HEK293 (cell line): Measurements from ENCODE around the gene PLCB1.

ENCODE experiments used
- CTCF ChIA-PET: fragments of 350-600 bp; formaldehyde crosslinking; extraction: SDS; loops from one replicate; lab custom pipeline; 2021; ENCODE audit warnings: antibody characterized with exemption; lab: Yijun Ruan, JAX
- POLR2A ChIA-PET: fragments of 300-600 bp; formaldehyde crosslinking; extraction: SDS; loops from one replicate; lab custom pipeline; 2020; ENCODE audit warnings: antibody characterized with exemption, inconsistent platforms; lab: Yijun Ruan, JAX
- H3K27ac ChIP-seq: fragments of 200-500 bp; sonication (Bioruptor generic); 2 replicates; pipeline ENCODE4 v1.5.1; 2014; ENCODE audit warnings: low read depth, low read length, control low read depth, inconsistent platforms; ENCODE audit errors: extremely low read depth
- H3K36me3 ChIP-seq, 2 experiments: fragments of 200-500 bp in 1 of 2; sonication (Bioruptor generic) in 1 of 2; 1 replicate in 1 of 2; 2 replicates in 1 of 2; pipeline ENCODE4 v1.5.1; 2014 to 2017; ENCODE audit warnings: inconsistent platforms in 2 of 2, low read length in 2 of 2; ENCODE audit not compliant: control insufficient read depth in 2 of 2, insufficient read depth in 1 of 2
- H3K4me1 ChIP-seq: fragments of 200-500 bp; sonication (Bioruptor generic); 2 replicates; pipeline ENCODE4 v1.5.1; 2014; ENCODE audit warnings: mild to moderate bottlenecking, low read length, inconsistent platforms; ENCODE audit not compliant: control insufficient read depth, insufficient read depth
- H3K4me3 ChIP-seq: 2 replicates; pipeline ENCODE4 v1.5.1; 2011; ENCODE audit warnings: low read depth, mild to moderate bottlenecking, control low read depth, low read length, moderate library complexity
- H3K9me3 ChIP-seq: fragments of 200-500 bp; sonication (Bioruptor generic); 2 replicates; pipeline ENCODE4 v1.5.1; 2014; ENCODE audit warnings: low read depth, low read length, inconsistent platforms; ENCODE audit not compliant: control insufficient read depth, insufficient read depth
- GLIS1 ChIP-seq: fragments of 450-650 bp; formaldehyde crosslinking; IDR thresholded peaks from 2 replicates; pipeline ENCODE4 v1.5.1; 2016; ENCODE audit warnings: missing biosample characterization, missing genetic modification characterization
- KLF10 ChIP-seq: fragments of 450-650 bp; IDR thresholded peaks from 2 replicates; pipeline ENCODE4 v1.5.1; 2018; ENCODE audit warnings: missing biosample characterization, mild to moderate bottlenecking, missing genetic modification characterization
- KLF7 ChIP-seq: fragments of 450-650 bp; formaldehyde crosslinking; IDR thresholded peaks from 2 replicates; pipeline ENCODE4 v1.5.1; 2016; ENCODE audit warnings: missing biosample characterization, missing genetic modification characterization, borderline replicate concordance
- PATZ1 ChIP-seq: fragments of 450-650 bp; formaldehyde crosslinking; IDR thresholded peaks from 2 replicates; pipeline ENCODE4 v1.5.1; 2016; ENCODE audit warnings: missing biosample characterization, missing genetic modification characterization
- PRDM6 ChIP-seq: fragments of 450-650 bp; formaldehyde crosslinking; IDR thresholded peaks from 2 replicates; pipeline ENCODE4 v1.5.1; 2017; ENCODE audit warnings: missing biosample characterization, missing genetic modification characterization
- ZEB2 ChIP-seq: fragments of 450-650 bp; formaldehyde crosslinking; IDR thresholded peaks from 2 replicates; pipeline ENCODE4 v1.5.1; 2016; ENCODE audit warnings: missing biosample characterization, missing genetic modification characterization
- ZFP3 ChIP-seq: fragments of 450-650 bp; formaldehyde crosslinking; IDR thresholded peaks from 2 replicates; pipeline ENCODE4 v1.5.1; 2016; ENCODE audit warnings: low read depth, missing biosample characterization, missing genetic modification characterization
- ZNF114 ChIP-seq: fragments of 450-650 bp; formaldehyde crosslinking; IDR thresholded peaks from 2 replicates; pipeline ENCODE4 v1.5.0; 2017; ENCODE audit warnings: missing biosample characterization, missing genetic modification characterization
- ZNF140 ChIP-seq: fragments of 450-650 bp; formaldehyde crosslinking; IDR thresholded peaks from 2 replicates; pipeline ENCODE4 v1.5.1; 2016; ENCODE audit warnings: missing biosample characterization, missing genetic modification characterization
- ZNF2 ChIP-seq: fragments of 450-650 bp; formaldehyde crosslinking; IDR thresholded peaks from 2 replicates; pipeline ENCODE4 v1.5.1; 2016; ENCODE audit warnings: missing biosample characterization, missing genetic modification characterization
- ZNF221 ChIP-seq: fragments of 450-650 bp; formaldehyde crosslinking; IDR thresholded peaks from 2 replicates; pipeline ENCODE4 v1.5.1; 2017; ENCODE audit warnings: missing biosample characterization, missing genetic modification characterization, borderline replicate concordance
- ZNF341 ChIP-seq: fragments of 450-650 bp; formaldehyde crosslinking; IDR thresholded peaks from 2 replicates; pipeline ENCODE4; 2016; ENCODE audit warnings: low read depth, missing biosample characterization, missing genetic modification characterization
- ZNF37A ChIP-seq: fragments of 450-650 bp; IDR thresholded peaks from 2 replicates; pipeline ENCODE4 v1.5.1; 2018; ENCODE audit warnings: missing biosample characterization, missing genetic modification characterization
- ZNF404 ChIP-seq: fragments of 450-650 bp; formaldehyde crosslinking; IDR thresholded peaks from 2 replicates; pipeline ENCODE4 v1.5.1; 2017; ENCODE audit warnings: missing biosample characterization, missing genetic modification characterization
- ZNF416 ChIP-seq: fragments of 450-650 bp; formaldehyde crosslinking; IDR thresholded peaks from 2 replicates; pipeline ENCODE4 v1.5.1; 2016; ENCODE audit warnings: missing biosample characterization, missing genetic modification characterization
- ZNF433 ChIP-seq: fragments of 450-650 bp; formaldehyde crosslinking; IDR thresholded peaks from 2 replicates; pipeline ENCODE4 v1.5.1; 2016; ENCODE audit warnings: missing biosample characterization, missing genetic modification characterization, low read depth
- ZNF510 ChIP-seq: fragments of 450-650 bp; formaldehyde crosslinking; IDR thresholded peaks from 2 replicates; pipeline ENCODE4 v1.5.1; 2018; ENCODE audit warnings: mild to moderate bottlenecking, missing genetic modification characterization, missing biosample characterization; ENCODE audit not compliant: insufficient replicate concordance
- ZNF629 ChIP-seq: fragments of 450-650 bp; formaldehyde crosslinking; IDR thresholded peaks from 2 replicates; pipeline ENCODE4 v1.5.1; 2017; ENCODE audit warnings: missing biosample characterization, missing genetic modification characterization
- ZNF660 ChIP-seq: fragments of 450-650 bp; IDR thresholded peaks from 2 replicates; pipeline ENCODE4 v1.5.1; 2018; ENCODE audit warnings: missing biosample characterization, mild to moderate bottlenecking, missing genetic modification characterization
- ZNF785 ChIP-seq: fragments of 450-650 bp; formaldehyde crosslinking; IDR thresholded peaks from 2 replicates; pipeline ENCODE4 v1.5.1; 2016; ENCODE audit warnings: missing biosample characterization, missing genetic modification characterization
- TF ChIP-seq, protein P1 (sequence below): fragments of 450-650 bp; formaldehyde crosslinking; IDR thresholded peaks from 2 replicates; pipeline ENCODE4 v1.5.1; 2017; ENCODE audit warnings: missing biosample characterization, missing genetic modification characterization

Gene PLCB1

GRCh38 chr20:8549192-8549591 is 417.1 kb downstream of the PLCB1 start (continued):
- TF ChIP-seq PRDM6 (no peak), ZNF629 (tag by site-specific recombination) (no peak)

DNA sequence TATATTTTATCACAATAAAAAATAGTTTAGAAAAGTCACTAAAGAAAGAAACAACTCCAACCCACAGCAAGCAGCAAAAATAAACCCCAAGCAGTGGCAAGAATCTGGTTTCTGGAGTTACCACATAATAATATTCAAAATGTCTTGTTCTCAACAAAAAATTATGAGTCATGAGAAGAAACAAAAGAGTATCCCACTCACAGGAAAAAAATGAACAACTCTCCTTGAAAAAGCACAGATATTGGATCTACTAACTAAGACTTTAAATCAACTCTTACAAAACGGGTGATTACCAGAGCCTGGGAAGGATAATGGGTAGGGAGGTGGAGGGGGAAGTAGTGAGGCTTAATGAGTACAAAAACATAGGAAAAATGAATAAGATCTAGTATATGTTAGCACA is 425.6 kb downstream of the PLCB1 start:
- H3K9me3 ChIP-seq: no peaks in the 10 kb centered on the region
- ChIA-PET POLR2A (no interaction called here), CTCF (no interaction called here)
- no peak for TF ChIP-seq ZNF785 (tag by site-specific recombination)
- no peak for TF ChIP-seq ZEB2
- TF ChIP-seq PATZ1 (tag by site-specific recombination): no peak
- TF ChIP-seq ZNF404: no peak
- no peak for TF ChIP-seq GLIS1 (tag by site-specific recombination)
- TF ChIP-seq ZNF221: no peak
- no peak for TF ChIP-seq ZFP3
- TF ChIP-seq ZNF341 (tag by site-specific recombination): no peak
- no peak for TF ChIP-seq ZNF660 (tag by site-specific recombination)
- TF ChIP-seq, all 188 proteins: peak for 0
- Histone ChIP-seq H3K4me1 (no peaks in the 10 kb centered on the region), H3K4me3 (no peak overlapping the region), H3K36me3 (no peaks in the 10 kb centered on the region), H3K27ac (no peak overlapping the region)

DNA sequence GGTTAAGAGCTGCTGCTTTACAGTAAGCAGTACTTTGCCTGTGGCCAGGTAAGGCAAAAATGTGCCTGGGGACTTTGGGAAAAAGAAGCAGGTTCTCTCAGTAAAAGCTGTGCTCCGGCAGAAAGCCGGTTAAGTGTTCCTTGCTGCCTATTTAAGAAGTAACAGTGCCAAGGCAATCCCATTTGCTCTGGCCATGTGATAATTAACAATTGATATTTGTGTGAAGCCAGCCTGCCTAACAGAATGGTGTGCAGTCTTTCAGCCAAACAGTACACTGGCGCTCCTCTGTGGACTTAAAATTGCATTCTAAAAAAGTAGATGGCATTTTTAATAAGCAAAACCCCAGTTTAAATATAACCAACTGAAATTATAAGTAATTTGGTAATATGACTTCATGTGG is 430.3 kb downstream of the PLCB1 start:
- no peaks in the 10 kb centered on the region for H3K9me3 ChIP-seq
- TF ChIP-seq ZNF37A (no peak), KLF7 (tag by site-specific recombination) (no peak), ZNF433 (no peak), ZNF114 (tag by site-specific recombination) (no peak), ZNF140 (tag by site-specific recombination) (no peak), ZNF2 (tag by site-specific recombination) (no peak), ZNF510 (no peak), ZNF416 (tag by site-specific recombination) (no peak), KLF10 (tag by site-specific recombination) (no peak)
- TF ChIP-seq, protein P1, sequence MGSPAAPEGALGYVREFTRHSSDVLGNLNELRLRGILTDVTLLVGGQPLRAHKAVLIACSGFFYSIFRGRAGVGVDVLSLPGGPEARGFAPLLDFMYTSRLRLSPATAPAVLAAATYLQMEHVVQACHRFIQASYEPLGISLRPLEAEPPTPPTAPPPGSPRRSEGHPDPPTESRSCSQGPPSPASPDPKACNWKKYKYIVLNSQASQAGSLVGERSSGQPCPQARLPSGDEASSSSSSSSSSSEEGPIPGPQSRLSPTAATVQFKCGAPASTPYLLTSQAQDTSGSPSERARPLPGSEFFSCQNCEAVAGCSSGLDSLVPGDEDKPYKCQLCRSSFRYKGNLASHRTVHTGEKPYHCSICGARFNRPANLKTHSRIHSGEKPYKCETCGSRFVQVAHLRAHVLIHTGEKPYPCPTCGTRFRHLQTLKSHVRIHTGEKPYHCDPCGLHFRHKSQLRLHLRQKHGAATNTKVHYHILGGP (tag by site-specific recombination): no peak
- no peaks in the 10 kb centered on the region for H3K4me1 ChIP-seq
- ChIA-PET CTCF (interaction anchor here (0.6 kb wide), 1 partner anchor 60 kb away, joined by 5 read pairs; no protein-coding TSS in a partner anchor), POLR2A (no interaction called here)
- no peaks in the 10 kb centered on the region for H3K36me3 ChIP-seq
- H3K27ac ChIP-seq: no peak overlapping the region
- no peak overlapping the region for H3K4me3 ChIP-seq
